GM08714 (cell line): ENCODE results near the gene NUP210.

ENCODE experiments used
- H3K4me3 ChIP-seq: fragments of 200-500 bp; sonication (Bioruptor generic); 2 replicates; pipeline ENCODE4 v1.5.1; 2014; ENCODE audit warnings: mild to moderate bottlenecking, low read length, inconsistent platforms
- ZNF274 ChIP-seq: IDR thresholded peaks from 2 replicates; pipeline ENCODE4 v1.6.1; 2012; ENCODE audit warnings: mild to moderate bottlenecking, low read depth, low read length

Gene NUP210

GRCh38 chr3:13365390-13366379 lies 54.4 kb downstream of the NUP210 start:
- H3K4me3 ChIP-seq: no peak overlapping the region
- TF ChIP-seq ZNF274: no peak

GRCh38 chr3:13364602-13365271 lies 55.4 kb downstream of the NUP210 start:
- no peak overlapping the region for H3K4me3 ChIP-seq
- TF ChIP-seq ZNF274: no peak

- TF ChIP-seq ZNF274: no peak
- no peak overlapping the region for H3K4me3 ChIP-seq
Observed at GRCh38 chr3:13362551-13362950, 57.6 kb downstream of the NUP210 start.

DNA sequence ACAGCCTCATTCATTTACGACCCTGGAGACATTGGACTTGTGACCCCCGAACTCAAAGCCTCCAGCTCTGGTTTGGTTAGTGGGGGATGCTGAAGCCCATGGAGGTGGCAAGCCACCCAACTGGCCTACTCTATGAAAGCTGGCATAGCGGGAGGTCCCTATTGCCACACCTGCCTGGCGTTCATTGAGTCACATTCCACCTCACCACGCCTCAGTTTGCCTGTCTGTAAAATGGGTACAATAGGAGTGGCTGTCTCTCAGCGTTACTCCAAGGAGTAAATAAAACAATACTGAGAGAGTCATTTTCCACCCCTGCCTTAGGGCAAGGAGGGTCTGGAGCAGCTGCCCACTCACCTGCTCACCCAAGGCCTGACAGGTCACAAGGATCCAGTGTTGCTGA lies 60.2 kb downstream of the NUP210 start:
- no peak overlapping the region for H3K4me3 ChIP-seq
- TF ChIP-seq ZNF274: no peak

- TF ChIP-seq ZNF274: no peak
Observed at GRCh38 chr3:13358643-13359042, 61.5 kb downstream of the NUP210 start.

GRCh38 chr3:13358051-13358450 lies 62.1 kb downstream of the NUP210 start:
- TF ChIP-seq ZNF274: no peak
- H3K4me3 ChIP-seq: no peak overlapping the region

More at GRCh38 chr3:13358643-13359042, 61.5 kb downstream of the NUP210 start:
- no peak overlapping the region for H3K4me3 ChIP-seq

GRCh38 chr3:13357074-13357473 lies 63.0 kb downstream of the NUP210 start:
- no peak for TF ChIP-seq ZNF274
- H3K4me3 ChIP-seq: no peak overlapping the region

- TF ChIP-seq ZNF274: no peak
- H3K4me3 ChIP-seq: no peak overlapping the region
Observed at GRCh38 chr3:13353936-13354542, 66.1 kb downstream of the NUP210 start.

DNA sequence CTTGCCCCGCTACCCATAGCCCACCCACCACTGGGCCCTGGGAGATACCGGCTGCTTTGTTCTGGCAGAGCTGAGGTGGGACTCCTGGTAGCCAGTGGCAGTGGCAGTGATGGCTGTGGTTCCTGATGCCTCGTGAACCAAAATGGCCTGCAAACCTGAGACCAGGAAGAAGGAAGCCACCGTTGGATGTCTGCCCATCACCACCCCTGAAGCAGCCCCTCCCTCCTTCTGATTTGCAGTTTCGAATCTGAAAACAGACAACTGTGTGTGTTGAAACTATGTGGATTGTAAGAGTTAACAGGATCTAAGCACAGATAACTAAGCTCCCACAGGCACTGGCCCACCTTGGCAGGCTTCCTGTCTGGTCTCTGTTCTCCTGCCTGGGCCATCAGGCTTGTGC lies 66.6 kb downstream of the NUP210 start:
- TF ChIP-seq ZNF274: no peak
- no peak overlapping the region for H3K4me3 ChIP-seq

DNA sequence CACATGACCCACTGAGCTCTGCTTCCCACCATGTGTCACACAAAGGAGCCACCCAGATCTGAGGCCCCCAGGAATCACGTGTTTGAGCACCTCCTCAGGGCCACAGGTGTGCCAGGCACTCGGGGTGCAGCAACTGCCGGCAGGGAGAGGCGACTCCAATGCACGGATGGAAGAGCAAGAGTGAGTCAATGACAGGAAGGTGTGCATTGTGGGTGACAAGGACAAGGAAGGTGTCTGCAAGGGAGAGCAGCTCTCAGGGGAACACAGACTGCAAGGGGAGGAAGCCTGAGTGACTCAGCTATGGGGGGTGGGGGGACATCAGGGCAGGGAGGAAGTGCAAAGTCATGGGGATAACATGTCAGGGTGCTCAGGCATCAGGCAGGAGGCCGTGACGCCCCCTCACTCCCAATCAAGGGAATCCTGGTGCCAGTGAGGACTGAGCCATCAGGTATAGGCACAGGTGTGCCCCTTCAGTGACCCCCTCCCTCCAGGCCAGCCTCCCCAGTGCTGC lies 67.4 kb downstream of the NUP210 start:
- H3K4me3 ChIP-seq: no peak overlapping the region
- no peak for TF ChIP-seq ZNF274

- no peak for TF ChIP-seq ZNF274
Observed at GRCh38 chr3:13349823-13350222, 70.3 kb downstream of the NUP210 start.

GRCh38 chr3:13348661-13349396 lies 71.3 kb downstream of the NUP210 start:
- H3K4me3 ChIP-seq: no peak overlapping the region
- no peak for TF ChIP-seq ZNF274

More at GRCh38 chr3:13349823-13350222, 70.3 kb downstream of the NUP210 start:
- no peak overlapping the region for H3K4me3 ChIP-seq

- TF ChIP-seq ZNF274: no peak
- no peak overlapping the region for H3K4me3 ChIP-seq
Observed at GRCh38 chr3:13348100-13348499, 72.0 kb downstream of the NUP210 start.
